ENCODE results near the gene GUCY2C. TPM values are rescaled to one million over a fixed set of nuclear protein-coding genes. Genes with fewer than 3 reads are reported as not detected.

Gene GUCY2C
- total and polyA plus RNA-seq, 2 donors (not counting 1 experiment from before 2014, with no cell fraction given), result 0.28 to 0.37 TPM

- ATAC-seq (ENCODE audit: low read depth) (no peak), DNase-seq (no peak)
- H3K9ac ChIP-seq (ENCODE audit: low read length), result no peak overlapping the region
- no CpG with 5 or more reads among the region's 3 CpGs for WGBS (ENCODE audit: insufficient coverage)
- ChIA-PET CTCF (interaction anchor here (1.3 to 7.7 kb wide), 5 partner anchors 9 to 126 kb away, joined by 3 to 58 read pairs (median 8); no protein-coding TSS in a partner anchor), POLR2A (no interaction called here)
- H3K27me3 Mint-ChIP-seq, result no peaks in the 10 kb centered on the region
- H3K27me3 ChIP-seq (replicated peaks in 1 of 4; ENCODE audit: control extremely low read depth in 1 of 4, control insufficient read depth in 3 of 4, insufficient read depth in 4 of 4, low read length in 3 of 4), result no peaks in the 10 kb centered on the region
- no peak overlapping the region for H3K4me3 Mint-ChIP-seq
- no peak overlapping the region for H2AFZ ChIP-seq (ENCODE audit: insufficient read depth, low read depth, low read length, poor library complexity, severe bottlenecking)
- TF ChIP-seq CTCF (IDR thresholded peaks at IDR 0.05) (no peak), EZH2 (IDR thresholded peaks at IDR 0.05; ENCODE audit: borderline replicate concordance, insufficient read depth, low read depth, low read length, poor library complexity, severe bottlenecking) (no peak)
- no peaks in the 10 kb centered on the region for H3K4me1 ChIP-seq (ENCODE audit: control insufficient read depth in 2 of 2, insufficient read depth in 2 of 2, low read length in 2 of 2)
- H3K9me3 ChIP-seq (ENCODE audit: control extremely low read depth in 1 of 3, control insufficient read depth in 2 of 3, insufficient read depth in 1 of 3, low read length in 2 of 3), result no peaks in the 10 kb centered on the region
- no peaks in the 10 kb centered on the region for H3K4me1 Mint-ChIP-seq
- H3K27ac ChIP-seq (ENCODE audit: low read length in 2 of 2), result no peak overlapping the region
- H3K79me2 ChIP-seq (ENCODE audit: control insufficient read depth, insufficient read depth, low read length), result no peaks in the 10 kb centered on the region
- H3K4me2 ChIP-seq (replicated peaks; ENCODE audit: low read depth, low read length, poor library complexity, severe bottlenecking), result no peak overlapping the region
- no peak overlapping the region for H3K4me3 ChIP-seq (ENCODE audit: control extremely low read depth in 1 of 5, extremely low read depth in 1 of 5, insufficient read depth in 1 of 5, low read depth in 2 of 5, low read length in 4 of 5)
- no peaks in the 10 kb centered on the region for H3K36me3 ChIP-seq (replicated peaks in 1 of 2; ENCODE audit: control extremely low read depth in 1 of 2, control insufficient read depth in 1 of 2, extremely low read depth in 1 of 2, insufficient read depth in 2 of 2, low read length in 1 of 2)
- no peaks in the 10 kb centered on the region for H4K20me1 ChIP-seq (ENCODE audit: control insufficient read depth, insufficient read depth, low read length, poor library complexity, severe bottlenecking)
- no peaks in the 10 kb centered on the region for H3K9me3 Mint-ChIP-seq (ENCODE audit: insufficient read depth)
- no peak overlapping the region for H3K27ac Mint-ChIP-seq
- intact Hi-C loops (cut with micrococcal nuclease), result loop anchor here (1.0 to 5.0 kb wide), 6 partner anchors 34 to 639 kb away; partner anchors contain the start of gene RERG
These were observed 65.6 kb downstream of the GUCY2C start for GRCh38 chr12:14630793-14631192.

GRCh38 chr12:14629832-14630710 is 66.3 kb downstream of the GUCY2C start:
- Mint-ChIP-seq H3K4me1 (no peaks in the 10 kb centered on the region), H3K27me3 (no peaks in the 10 kb centered on the region), H3K27ac (no peak overlapping the region), H3K9me3 (ENCODE audit: insufficient read depth) (no peaks in the 10 kb centered on the region), H3K4me3 (no peak overlapping the region)
- WGBS (ENCODE audit: insufficient coverage), result 0% methylated on average over 4 of the region's 8 CpGs
- CTCF ChIA-PET, result interaction anchor here (0.6 to 7.7 kb wide), 30 partner anchors 8 to 420 kb away, joined by 3 to 93 read pairs (median 6); partner anchors contain the start of genes GUCY2C and PLBD1
- Histone ChIP-seq H3K9me3 (ENCODE audit: control extremely low read depth in 1 of 3, control insufficient read depth in 2 of 3, insufficient read depth in 1 of 3, low read length in 2 of 3) (no peaks in the 10 kb centered on the region), H3K4me3 (ENCODE audit: control extremely low read depth in 1 of 5, extremely low read depth in 1 of 5, insufficient read depth in 1 of 5, low read depth in 2 of 5, low read length in 4 of 5) (no peak overlapping the region), H3K9ac (ENCODE audit: low read length) (no peak overlapping the region), H3K27me3 (replicated peaks in 1 of 4; ENCODE audit: control extremely low read depth in 1 of 4, control insufficient read depth in 3 of 4, insufficient read depth in 4 of 4, low read length in 3 of 4) (no peaks in the 10 kb centered on the region), H3K4me1 (ENCODE audit: control insufficient read depth in 2 of 2, insufficient read depth in 2 of 2, low read length in 2 of 2) (no peaks in the 10 kb centered on the region), H4K20me1 (ENCODE audit: control insufficient read depth, insufficient read depth, low read length, poor library complexity, severe bottlenecking) (no peaks in the 10 kb centered on the region), H3K4me2 (replicated peaks; ENCODE audit: low read depth, low read length, poor library complexity, severe bottlenecking) (no peak overlapping the region), H3K27ac (ENCODE audit: low read length in 2 of 2) (no peak overlapping the region), H3K36me3 (replicated peaks in 1 of 2; ENCODE audit: control extremely low read depth in 1 of 2, control insufficient read depth in 1 of 2, extremely low read depth in 1 of 2, insufficient read depth in 2 of 2, low read length in 1 of 2) (no peaks in the 10 kb centered on the region), H3K79me2 (ENCODE audit: control insufficient read depth, insufficient read depth, low read length) (no peaks in the 10 kb centered on the region), H2AFZ (ENCODE audit: insufficient read depth, low read depth, low read length, poor library complexity, severe bottlenecking) (peak overlapping the region; percentile 4)
- peak; percentile 100 for ATAC-seq (ENCODE audit: low read depth)
- TF ChIP-seq EZH2 (IDR thresholded peaks at IDR 0.05; ENCODE audit: borderline replicate concordance, insufficient read depth, low read depth, low read length, poor library complexity, severe bottlenecking), result no peak
- TF ChIP-seq CTCF (IDR thresholded peaks at IDR 0.05), result peak; percentile 98
- POLR2A ChIA-PET, result no interaction called here
- intact Hi-C loops (cut with micrococcal nuclease), result loop anchor here (1.0 to 5.0 kb wide), 6 partner anchors 34 to 639 kb away; partner anchors contain the start of gene RERG
- DNase-seq, result peak; percentile 77
